Mesenchymal stem cell (in vitro differentiated cells and primary cell): ENCODE results near the gene RFX8.
"Not testable (repeated sequence)": the region's sequence is repeated elsewhere in the genome, so short reads cannot be mapped to it uniquely, and the experiment has no call there.

Experiments used
- DNase-seq: peaks from one replicate; pipeline ENCODE4 v3.0.0-alpha.2; 2013
- H2AFZ ChIP-seq: one replicate; pipeline ENCODE4 v1.6.1; 2013; ENCODE audit warnings: low read depth, mild to moderate bottlenecking, control low read depth, inconsistent platforms, low read length, moderate library complexity
- H2AK5ac ChIP-seq: 2 replicates; pipeline ENCODE4 v1.6.1; 2013; ENCODE audit warnings: low read length, moderate library complexity, mild to moderate bottlenecking, inconsistent platforms; ENCODE audit not compliant: severe bottlenecking
- H2BK120ac ChIP-seq: one replicate; pipeline ENCODE4 v1.6.1; 2013; ENCODE audit warnings: low read depth, mild to moderate bottlenecking, inconsistent platforms, low read length, moderate library complexity
- H2BK12ac ChIP-seq, 2 experiments: one replicate each; pipeline ENCODE4 v1.6.1; 2013; ENCODE audit warnings: inconsistent platforms in 2 of 2, low read length in 2 of 2, mild to moderate bottlenecking in 2 of 2, moderate library complexity in 2 of 2, control low read depth in 1 of 2
- H2BK15ac ChIP-seq: one replicate; pipeline ENCODE4 v1.6.1; 2013; ENCODE audit warnings: mild to moderate bottlenecking, low read depth, inconsistent platforms; ENCODE audit not compliant: poor library complexity, severe bottlenecking
- H2BK5ac ChIP-seq: 2 replicates; pipeline ENCODE4 v1.6.1; 2013; ENCODE audit warnings: low read depth, mild to moderate bottlenecking, low read length, control low read depth, inconsistent platforms; ENCODE audit not compliant: poor library complexity, severe bottlenecking
- H3K14ac ChIP-seq, 2 experiments: one replicate each; pipeline ENCODE4 v1.6.1; 2013; ENCODE audit warnings: inconsistent platforms in 2 of 2, low read length in 2 of 2, control low read depth in 1 of 2, mild to moderate bottlenecking in 1 of 2, moderate library complexity in 1 of 2
- H3K18ac ChIP-seq, 2 experiments: one replicate each; pipeline ENCODE4 v1.6.1; 2013; ENCODE audit warnings: inconsistent platforms in 2 of 2, low read length in 2 of 2, control low read depth in 1 of 2, low read depth in 1 of 2, mild to moderate bottlenecking in 1 of 2
- H3K23ac ChIP-seq, 2 experiments: one replicate each; pipeline ENCODE4 v1.6.1; 2013; ENCODE audit warnings: inconsistent platforms in 2 of 2, low read length in 2 of 2, mild to moderate bottlenecking in 2 of 2, moderate library complexity in 2 of 2, control low read depth in 1 of 2
- H3K27ac ChIP-seq: 2 replicates; pipeline ENCODE4 v1.5.1; 2013; ENCODE audit warnings: mild to moderate bottlenecking, moderate library complexity, low read length, control low read depth, inconsistent platforms; ENCODE audit not compliant: poor library complexity, severe bottlenecking
- H3K27me3 ChIP-seq, 2 experiments: 2 replicates each; pipeline versions ENCODE4 v1.6.1 to v1.7.0; 2013; ENCODE audit warnings: low read length in 2 of 2, mild to moderate bottlenecking in 2 of 2, moderate library complexity in 2 of 2, control low read depth in 1 of 2, inconsistent platforms in 1 of 2; ENCODE audit not compliant: control insufficient read depth in 1 of 2, insufficient read depth in 1 of 2
- H3K36me3 ChIP-seq, 2 experiments: 2 replicates each; pipeline versions ENCODE4 v1.6.1 to v1.7.0; 2013; ENCODE audit warnings: low read length in 2 of 2, control low read depth in 1 of 2, inconsistent platforms in 1 of 2, low read depth in 1 of 2, mild to moderate bottlenecking in 1 of 2; ENCODE audit not compliant: insufficient read depth in 2 of 2, control insufficient read depth in 1 of 2
- H3K4ac ChIP-seq, 2 experiments: one replicate each; pipeline ENCODE4 v1.6.1; 2013; ENCODE audit warnings: inconsistent platforms in 2 of 2, low read length in 2 of 2, mild to moderate bottlenecking in 2 of 2, moderate library complexity in 2 of 2, control low read depth in 1 of 2, low read depth in 1 of 2
- H3K4me1 ChIP-seq: 2 replicates; pipeline ENCODE4 v1.6.1; 2013; ENCODE audit warnings: low read depth, low read length, control low read depth; ENCODE audit not compliant: control insufficient read depth, insufficient read depth
- H3K4me2 ChIP-seq: 2 replicates; pipeline ENCODE4 v1.6.1; 2013; ENCODE audit warnings: low read length, mild to moderate bottlenecking, inconsistent platforms; ENCODE audit not compliant: poor library complexity, severe bottlenecking
- H3K4me3 ChIP-seq, 2 experiments: 2 replicates each; pipeline versions ENCODE4 v1.5.1 to v1.7.0; 2013; ENCODE audit warnings: low read length in 2 of 2, mild to moderate bottlenecking in 2 of 2, control low read depth in 1 of 2, low read depth in 1 of 2; ENCODE audit not compliant: insufficient read depth in 1 of 2
- H3K79me1 ChIP-seq: replicated peaks from 2 replicates; pipeline ENCODE4 v1.6.1; 2013; ENCODE audit warnings: mild to moderate bottlenecking, control low read depth, low read length, inconsistent platforms; ENCODE audit not compliant: poor library complexity, severe bottlenecking
- H3K9ac ChIP-seq: 2 replicates; pipeline ENCODE4 v1.7.0; 2013; ENCODE audit warnings: mild to moderate bottlenecking, low read length, moderate library complexity
- H3K9me3 ChIP-seq: 2 replicates; pipeline ENCODE4 v1.7.0; 2013; ENCODE audit warnings: mild to moderate bottlenecking, low read length; ENCODE audit not compliant: control insufficient read depth
- H4K8ac ChIP-seq: one replicate; pipeline ENCODE4 v1.6.1; 2013; ENCODE audit warnings: inconsistent platforms, mild to moderate bottlenecking, low read length, moderate library complexity
- H4K91ac ChIP-seq: one replicate; pipeline ENCODE4 v1.6.1; 2013; ENCODE audit warnings: mild to moderate bottlenecking, low read length, inconsistent platforms
- WGBS: methylation state at CpG from one replicate; pipeline ENCODE4 v1.1.7; 2013; ENCODE audit warnings: mixed read lengths; 5-methylcytosine and 5-hydroxymethylcytosine counted together

The RFX8 gene

GRCh38 chr2:101463421-101463820 is 11.5 kb downstream of the RFX8 start:
- Histone ChIP-seq H3K14ac (peak overlapping the region; percentile 26 to 69), H2BK15ac (peak overlapping the region; percentile 98), H3K9me3 (no peaks in the 10 kb centered on the region), H3K27me3 (no peaks in the 10 kb centered on the region), H3K9ac (peak overlapping the region; percentile 67), H3K4me3 (no peak overlapping the region), H3K4me1 (peaks cover 4% of the 10 kb centered on the region), H2BK120ac (peak overlapping the region; percentile 56), H2BK12ac (peak overlapping the region; percentile 96 to 97), H3K36me3 (peaks cover 0 to 94% of the 10 kb centered on the region in 2 experiments), H3K23ac (peak overlapping the region in 1 of 2 experiments; percentile 46), H3K79me1 (no peaks in the 10 kb centered on the region), H4K8ac (peak overlapping the region; percentile 89), H2AFZ (peak overlapping the region; percentile 46), H3K27ac (no peak overlapping the region), H3K4ac (peak overlapping the region; percentile 83 to 86), H2BK5ac (no peak overlapping the region), H4K91ac (peak overlapping the region; percentile 98), H2AK5ac (no peak overlapping the region), H3K4me2 (no peak overlapping the region), H3K18ac (peak overlapping the region; percentile 88 to 97)
- 82% methylated on average over 6 of the region's 8 CpGs for WGBS
- no peak for DNase-seq

GRCh38 chr2:101461381-101461780 is 13.5 kb downstream of the RFX8 start:
- no CpG with 5 or more reads among the region's 2 CpGs for WGBS
- H2BK15ac ChIP-seq, result no peak overlapping the region
- H2BK5ac ChIP-seq, result no peak overlapping the region
- H3K23ac ChIP-seq, result no peak overlapping the region
- no peaks in the 10 kb centered on the region for H3K79me1 ChIP-seq
- H3K36me3 ChIP-seq, result peaks cover 0 to 79% of the 10 kb centered on the region in 2 experiments
- no peak overlapping the region for H3K9ac ChIP-seq
- H3K4me1 ChIP-seq, result peaks cover 4% of the 10 kb centered on the region
- H3K4me2 ChIP-seq, result no peak overlapping the region
- H3K4ac ChIP-seq, result no peak overlapping the region
- no peak overlapping the region for H2AFZ ChIP-seq
- no peak overlapping the region for H4K91ac ChIP-seq
- H2AK5ac ChIP-seq, result no peak overlapping the region
- H3K27ac ChIP-seq, result no peak overlapping the region
- no peak overlapping the region for H2BK120ac ChIP-seq
- no peak overlapping the region for H2BK12ac ChIP-seq
- DNase-seq, result no peak
- no peaks in the 10 kb centered on the region for H3K27me3 ChIP-seq
- H3K4me3 ChIP-seq, result no peak overlapping the region
- H4K8ac ChIP-seq, result no peak overlapping the region
- H3K9me3 ChIP-seq, result no peaks in the 10 kb centered on the region
- H3K14ac ChIP-seq, result no peak overlapping the region
- no peak overlapping the region for H3K18ac ChIP-seq

- not testable (repeated sequence) for H3K27ac ChIP-seq, H2AK5ac ChIP-seq, H3K4me2 ChIP-seq, H4K91ac ChIP-seq, DNase-seq, H4K8ac ChIP-seq, H3K18ac ChIP-seq, H3K4ac ChIP-seq, H2BK12ac ChIP-seq, H3K9me3 ChIP-seq, H3K9ac ChIP-seq, H3K27me3 ChIP-seq, H2BK120ac ChIP-seq, H2BK5ac ChIP-seq, H3K14ac ChIP-seq, H3K79me1 ChIP-seq, H3K4me1 ChIP-seq, H2AFZ ChIP-seq, H2BK15ac ChIP-seq, H3K4me3 ChIP-seq, H3K23ac ChIP-seq
- WGBS, result 93% methylated on average over 3 of the region's 3 CpGs
- H3K36me3 ChIP-seq, result peaks cover 0 to 44% of the 10 kb centered on the region in 2 experiments
Measured at GRCh38 chr2:101454408-101454807, 20.5 kb downstream of the RFX8 start.

- Histone ChIP-seq H3K9ac (no peak overlapping the region), H3K4ac (no peak overlapping the region), H3K4me2 (no peak overlapping the region), H3K23ac (no peak overlapping the region), H3K18ac (no peak overlapping the region), H2AK5ac (no peak overlapping the region), H2BK12ac (peak overlapping the region in 1 of 2 experiments; percentile 25), H3K36me3 (peaks cover 0 to 62% of the 10 kb centered on the region in 2 experiments), H3K9me3 (no peaks in the 10 kb centered on the region), H2BK15ac (no peak overlapping the region), H3K27me3 (no peaks in the 10 kb centered on the region), H2BK120ac (no peak overlapping the region), H3K79me1 (no peaks in the 10 kb centered on the region), H2BK5ac (no peak overlapping the region), H4K91ac (no peak overlapping the region), H3K4me3 (no peak overlapping the region), H3K27ac (no peak overlapping the region), H4K8ac (no peak overlapping the region), H3K14ac (no peak overlapping the region), H2AFZ (no peak overlapping the region), H3K4me1 (peaks cover 2% of the 10 kb centered on the region)
- 94% methylated on average over 6 of the region's 6 CpGs for WGBS
- DNase-seq, result no peak
Measured at GRCh38 chr2:101450965-101451364, 23.9 kb downstream of the RFX8 start.
